Activated CD4-positive, alpha-beta T cell treated with anti-CD3 and anti-CD28 coated beads, Interleukin-10, Interleukin-2, amounts not matched to agents 100 ng/mL and 50 ng/mL, durations not matched to agents 16 hours and 8 hours (primary cell): ENCODE measurements around the gene TAPBP.
A peak's percentile ranks its signal among the peaks of the same experiment; 100 is the strongest.
"Not testable (repeated sequence)": the region's sequence is repeated elsewhere in the genome, so short reads cannot be mapped to it uniquely, and the experiment has no call there.

Source experiments
- DNase-seq: peaks from one replicate; pipeline ENCODE4 v3.0.0-alpha.2; 2020

The TAPBP gene

DNA sequence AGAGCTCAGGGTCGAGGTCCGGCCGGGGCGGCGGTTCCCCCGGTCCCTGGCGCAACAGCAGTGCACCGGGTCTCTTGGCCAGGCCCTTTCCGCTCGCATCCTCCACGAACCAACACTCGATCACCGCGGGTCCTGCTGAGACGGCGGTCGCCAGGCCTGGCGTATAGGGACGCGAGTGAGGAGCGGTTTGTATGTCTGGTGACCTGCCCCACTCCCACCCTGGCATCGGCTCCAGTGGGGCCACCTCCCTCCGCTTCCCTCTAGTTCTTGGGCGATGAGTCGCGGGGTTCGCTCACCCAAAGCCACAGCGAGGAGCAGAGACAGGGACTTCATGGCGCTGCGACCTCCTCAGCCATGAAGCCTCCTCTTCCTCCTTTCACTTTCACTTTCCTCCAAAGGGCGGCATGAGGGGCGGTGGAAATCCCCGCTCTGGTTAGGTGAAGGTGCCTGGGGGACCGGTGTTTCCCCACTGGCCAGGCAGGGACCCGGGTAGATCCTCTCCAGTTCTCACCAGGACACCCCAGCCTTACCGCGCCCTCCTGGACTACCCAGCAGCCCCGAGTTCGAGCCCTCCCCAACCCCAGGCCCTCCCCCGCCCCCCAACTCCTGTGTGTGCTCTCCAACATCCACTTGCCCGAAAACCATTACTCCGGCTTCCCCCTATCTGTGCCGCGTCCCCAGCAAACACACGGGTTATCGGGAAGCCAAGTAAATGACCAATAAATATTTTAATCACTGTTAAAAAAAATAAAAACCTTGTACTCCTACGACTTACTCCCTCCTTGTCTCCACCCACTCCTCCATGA lies at the start of gene TAPBP:
TAPBP (minus strand) TSS at position 370 of the 806 bp plus-strand sequence; CDS start at position 333, 37 bp downstream.
- DNase-seq = peak; percentile 92

DNA sequence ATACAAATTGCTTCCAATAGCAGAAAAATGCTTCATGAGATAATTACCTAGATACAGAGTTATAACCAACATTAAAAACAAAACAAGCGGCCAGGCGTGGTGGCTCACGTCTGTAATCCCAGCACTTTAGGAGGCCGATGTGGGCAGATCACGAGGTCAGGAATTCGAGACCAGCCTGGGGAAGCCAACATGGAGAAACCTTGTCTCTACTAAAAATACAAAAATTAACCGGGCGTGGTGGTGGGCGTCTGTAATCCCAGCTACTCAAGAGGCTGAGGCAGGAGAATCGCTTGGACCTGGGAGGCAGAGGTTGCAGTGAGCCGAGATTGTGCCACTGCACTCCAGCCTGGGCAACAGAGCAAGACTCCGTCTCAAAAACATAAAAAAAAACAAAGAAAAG lies 49.6 kb upstream of the TAPBP start:
- DNase-seq = not testable (repeated sequence)

DNA sequence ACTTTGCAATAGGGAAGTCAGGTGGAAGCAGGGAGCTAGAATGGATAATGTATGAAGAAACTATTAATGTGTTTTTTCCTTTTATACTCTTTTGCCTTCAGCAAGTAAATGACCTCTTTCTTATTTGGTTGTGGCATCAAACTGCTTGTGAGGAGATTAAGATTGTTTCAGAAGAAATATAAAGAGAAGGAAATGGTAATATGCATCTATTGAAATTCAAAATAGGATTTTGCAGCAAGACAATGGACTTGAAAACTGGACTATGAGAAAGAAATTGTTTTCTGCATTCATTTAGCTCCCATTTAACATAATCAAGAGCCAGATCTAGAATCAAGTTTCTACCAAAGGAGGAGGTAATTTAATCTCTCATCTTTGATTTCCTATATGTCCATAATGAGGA lies 45.5 kb upstream of the TAPBP start:
- DNase-seq = no peak

DNA sequence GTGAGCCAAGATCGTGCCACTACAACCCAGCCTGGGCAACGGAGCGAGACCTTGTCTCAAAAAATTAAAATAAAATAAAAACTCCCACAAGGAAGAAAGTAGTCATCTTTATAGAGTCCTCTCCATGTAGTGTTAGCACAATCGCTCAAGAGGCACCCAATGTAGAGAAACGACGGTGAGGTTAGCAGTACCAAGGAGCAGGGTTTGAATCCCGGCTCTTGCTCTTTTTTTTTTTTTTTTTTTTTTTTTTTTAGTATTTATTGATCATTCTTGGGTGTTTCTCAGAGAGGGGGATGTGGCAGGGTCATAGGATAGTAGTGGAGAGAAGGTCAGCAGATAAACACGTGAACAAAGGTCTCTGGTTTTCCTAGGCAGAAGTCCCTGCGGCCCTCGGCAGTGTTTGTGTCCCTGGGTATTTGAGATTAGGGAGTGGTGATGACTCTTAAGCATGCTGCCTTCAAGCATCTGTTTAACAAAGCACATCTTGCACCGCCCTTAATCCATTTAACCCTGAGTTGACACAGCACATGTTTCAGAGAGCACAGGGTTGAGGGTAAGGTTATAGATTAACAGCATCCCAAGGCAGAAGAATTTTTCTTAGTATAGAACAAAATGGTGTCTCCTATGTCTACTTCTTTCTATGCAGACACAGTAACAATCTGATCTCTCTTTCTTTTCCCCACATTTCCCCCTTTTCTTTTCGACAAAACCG lies 43.4 kb upstream of the TAPBP start:
- not testable (repeated sequence) for DNase-seq

DNA sequence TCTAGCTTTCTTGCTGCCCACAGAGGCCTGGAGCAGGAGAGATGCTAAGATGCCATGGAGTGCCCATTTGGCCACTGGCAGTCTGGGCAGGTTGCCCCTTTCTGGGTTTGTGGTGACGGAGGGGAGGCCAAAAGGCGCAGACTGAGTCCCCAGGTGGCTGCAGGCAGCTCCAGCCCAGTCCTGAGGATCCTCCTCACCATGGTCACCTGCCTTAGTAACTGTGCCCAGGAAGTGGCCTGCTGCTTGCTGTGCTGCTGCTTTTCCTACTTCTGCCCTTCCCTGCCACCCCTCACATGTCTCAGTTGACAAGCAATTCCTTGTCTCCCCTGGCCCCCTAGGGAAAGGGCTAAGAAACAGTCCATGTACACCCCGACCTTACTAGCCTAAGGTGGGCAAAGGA lies 42.4 kb upstream of the TAPBP start:
- no peak for DNase-seq

DNA sequence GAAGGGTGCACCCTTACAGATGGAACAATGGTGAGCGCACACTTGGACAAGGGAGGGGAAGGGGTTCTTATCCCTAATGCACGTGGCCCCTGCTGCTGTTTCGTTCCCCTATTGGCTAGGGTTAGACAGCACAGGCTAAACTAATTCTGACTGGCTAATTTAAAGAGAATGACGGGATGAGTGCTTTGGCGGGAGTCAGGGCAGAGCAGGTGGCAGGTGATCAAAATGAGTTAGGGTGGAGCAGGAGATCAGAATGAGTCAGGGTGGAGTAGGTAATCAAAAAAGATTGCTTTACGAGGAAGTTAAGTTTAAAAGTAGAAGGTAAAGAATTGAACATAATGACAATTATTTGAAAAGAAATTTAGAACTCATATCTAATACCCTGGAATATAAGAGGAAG lies 42.0 kb upstream of the TAPBP start:
- DNase-seq = not testable (repeated sequence)

DNA sequence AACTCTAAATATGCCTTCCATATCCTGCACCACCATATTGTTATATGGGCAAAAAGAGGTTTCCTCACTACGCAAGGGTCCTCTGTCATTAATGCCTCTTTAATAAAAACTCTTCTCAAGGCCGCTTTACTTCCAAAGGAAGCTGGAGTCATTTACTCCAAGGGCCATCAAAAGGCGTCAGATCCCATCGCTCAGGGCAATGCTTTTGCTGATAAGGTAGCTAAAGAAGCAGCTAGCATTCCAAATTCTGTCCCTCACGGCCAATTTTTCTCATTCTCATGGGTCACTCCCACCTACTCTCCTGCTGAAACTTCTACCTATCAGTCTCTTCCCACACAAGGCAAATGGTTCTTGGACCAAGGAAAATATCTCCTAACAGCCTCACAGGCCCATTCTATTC lies 33.9 kb upstream of the TAPBP start:
- DNase-seq = no peak

DNA sequence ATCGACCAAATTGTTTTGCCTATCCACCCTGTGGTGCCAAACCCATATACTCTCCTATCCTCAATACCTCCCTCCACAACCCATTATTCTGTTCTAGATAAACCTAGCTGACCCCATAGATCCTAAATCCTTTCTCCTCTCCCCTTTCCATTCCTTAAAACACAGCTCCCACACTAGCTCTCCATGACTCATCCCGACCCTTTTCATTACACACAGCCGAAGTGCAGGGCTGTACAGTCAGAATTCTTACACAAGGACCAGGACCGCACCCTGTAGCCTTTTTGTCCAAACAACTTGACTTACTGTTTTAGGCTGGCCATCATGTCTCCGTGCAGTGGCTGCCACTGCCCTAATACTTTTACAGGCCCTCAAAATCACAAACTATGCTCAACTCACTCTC lies 33.1 kb upstream of the TAPBP start:
- not testable (repeated sequence) for DNase-seq

DNA sequence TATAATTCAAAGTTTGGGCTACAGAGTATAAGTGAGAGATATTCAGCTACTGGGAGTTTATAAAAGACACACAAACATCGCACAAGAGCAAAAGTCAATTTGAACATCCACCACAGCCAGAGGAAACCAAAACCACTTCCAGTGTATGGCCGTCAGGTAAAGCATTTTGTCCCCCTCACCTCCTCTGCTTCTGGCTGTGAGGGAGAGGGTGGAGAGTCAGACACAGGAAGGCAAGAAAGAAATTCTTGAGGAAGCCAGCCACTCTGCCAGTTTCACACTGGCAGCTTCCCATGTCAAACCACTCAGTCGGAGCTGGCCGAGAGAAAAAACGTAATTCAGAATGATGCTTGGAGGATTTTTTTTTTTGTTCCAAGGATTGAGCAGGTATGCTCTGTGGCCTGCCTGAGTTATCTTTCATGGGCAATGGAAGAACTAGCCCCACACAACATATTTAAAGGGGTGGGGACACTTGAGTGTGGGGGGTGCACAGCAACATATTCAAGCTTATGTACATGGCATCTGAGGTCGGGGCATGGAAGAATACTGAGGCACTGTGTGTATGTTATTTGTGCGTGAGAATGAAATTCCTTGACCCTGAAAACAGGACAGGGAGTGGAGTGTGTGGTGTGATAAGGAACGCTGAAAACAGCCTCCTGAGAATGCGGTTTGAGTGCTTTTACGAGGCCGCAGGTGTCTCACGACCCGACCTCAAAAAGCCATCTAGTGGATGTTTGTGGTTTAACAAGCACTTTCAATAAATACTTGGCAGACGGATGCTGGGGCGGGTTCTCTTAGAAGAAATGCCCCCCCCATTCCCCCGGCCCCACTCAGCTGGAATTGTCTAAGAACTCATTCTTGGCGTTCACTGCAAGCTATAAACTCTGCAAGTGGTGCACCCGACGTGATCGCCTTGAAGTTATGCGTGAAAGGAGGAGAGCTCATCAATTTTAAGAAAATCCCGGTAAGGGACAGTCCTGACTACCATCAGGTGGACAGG lies 31.1 kb upstream of the TAPBP start:
- peak; percentile 82 for DNase-seq

DNA sequence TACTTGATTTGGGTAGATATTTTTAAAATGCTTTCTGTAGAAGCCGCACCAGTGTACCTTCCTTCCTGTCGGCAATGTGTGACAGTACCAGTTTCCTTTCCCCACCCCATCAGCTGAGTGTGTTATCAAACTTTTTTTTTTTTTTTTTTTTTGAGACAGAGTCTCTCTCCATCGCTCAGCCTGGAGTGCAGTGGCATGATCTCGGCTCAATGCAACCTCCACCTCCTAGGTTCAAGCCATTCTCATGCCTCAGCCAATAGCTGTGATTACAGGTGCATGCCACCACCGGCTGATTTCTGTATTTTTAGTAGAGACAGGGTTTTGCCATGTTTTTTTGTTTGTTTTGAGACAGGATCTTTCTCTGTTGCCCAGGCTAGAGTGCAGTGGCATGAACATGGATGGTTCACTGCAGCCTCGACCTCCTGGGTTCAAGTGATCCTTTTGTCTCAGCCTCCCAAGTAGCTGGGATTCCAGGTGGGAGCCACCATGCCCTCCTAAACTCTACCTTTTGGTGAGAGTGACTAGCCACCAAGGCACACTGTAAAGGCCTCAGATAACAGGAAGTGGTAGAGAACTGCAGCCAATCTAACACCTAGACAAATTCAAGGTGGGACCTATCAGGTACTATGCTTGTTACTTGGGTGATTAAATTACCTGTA lies 30.2 kb upstream of the TAPBP start:
- peak; percentile 64 for DNase-seq

DNA sequence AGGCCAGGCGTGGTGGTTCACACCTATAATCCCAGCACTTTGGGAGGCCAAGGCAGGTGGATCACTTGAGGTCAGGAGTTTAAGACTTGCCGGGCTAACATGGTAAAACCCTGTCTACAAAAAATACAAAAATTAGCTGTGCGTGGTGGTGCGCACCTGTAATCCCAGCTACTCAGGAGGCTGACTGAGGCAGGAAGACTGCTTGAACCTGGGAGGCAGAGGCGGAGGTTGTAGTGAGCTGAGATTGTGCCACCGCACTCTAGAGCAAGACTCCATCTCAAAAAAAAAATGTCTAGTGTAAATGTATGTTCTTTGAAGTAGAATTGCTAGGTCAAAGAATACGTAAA lies 29.7 kb upstream of the TAPBP start:
- DNase-seq = not testable (repeated sequence)

DNA sequence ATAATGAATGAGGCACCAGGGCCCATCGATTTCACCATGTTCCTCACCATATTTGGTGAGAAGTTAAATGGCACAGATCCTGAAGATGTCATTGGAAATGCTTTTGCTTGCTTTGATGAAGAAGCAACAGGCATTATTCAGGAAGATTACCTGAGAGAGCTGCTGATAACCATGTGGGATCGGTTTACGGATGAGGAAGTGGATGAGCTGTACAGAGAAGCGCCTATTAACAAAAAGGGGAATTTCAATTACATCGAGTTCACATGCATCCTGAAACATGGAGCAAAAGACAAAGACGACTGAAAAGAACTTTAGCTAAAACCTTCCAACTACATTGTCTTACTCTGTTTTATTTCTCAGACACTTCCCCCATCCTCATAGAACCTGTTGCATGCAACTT lies 25.3 kb upstream of the TAPBP start:
- no peak for DNase-seq

DNA sequence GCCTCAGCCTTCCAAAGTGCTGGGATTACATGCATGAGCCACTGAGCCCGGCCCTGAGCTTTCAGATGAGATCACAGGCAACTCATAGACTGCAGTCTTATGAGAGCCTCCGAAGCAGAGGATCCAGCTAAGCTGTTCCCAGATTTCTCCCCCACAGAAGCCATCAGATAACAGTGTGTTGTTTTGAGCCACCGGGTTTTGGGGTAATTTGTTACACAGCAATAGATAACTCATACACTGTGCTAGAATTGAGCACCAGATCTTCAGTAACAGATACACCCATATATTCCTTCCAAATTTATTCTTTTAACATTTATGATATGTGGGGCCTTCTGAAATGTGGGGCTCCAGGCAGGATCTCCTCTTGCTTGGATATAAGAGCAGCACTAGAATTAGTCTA lies 22.6 kb upstream of the TAPBP start:
- no peak for DNase-seq

DNA sequence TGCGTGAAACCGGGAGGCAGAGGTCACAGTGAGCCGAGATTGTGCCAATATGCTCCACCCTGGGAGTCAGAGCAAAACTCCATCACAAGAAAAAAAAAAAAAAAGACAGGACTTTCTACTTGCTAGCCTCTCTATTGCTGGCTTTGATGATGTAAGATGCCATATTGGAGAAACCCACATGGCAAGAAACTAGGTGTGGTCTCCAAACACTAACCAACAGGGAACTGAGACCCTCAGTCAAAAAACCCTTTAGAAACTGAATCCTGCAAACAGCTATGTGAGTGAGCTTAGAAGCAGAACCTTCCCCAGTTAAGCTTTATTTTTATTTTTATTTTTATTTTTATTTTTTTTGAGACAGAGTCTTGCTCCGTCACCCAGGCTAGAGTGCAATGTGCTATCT lies 22.0 kb upstream of the TAPBP start:
- no peak for DNase-seq

DNA sequence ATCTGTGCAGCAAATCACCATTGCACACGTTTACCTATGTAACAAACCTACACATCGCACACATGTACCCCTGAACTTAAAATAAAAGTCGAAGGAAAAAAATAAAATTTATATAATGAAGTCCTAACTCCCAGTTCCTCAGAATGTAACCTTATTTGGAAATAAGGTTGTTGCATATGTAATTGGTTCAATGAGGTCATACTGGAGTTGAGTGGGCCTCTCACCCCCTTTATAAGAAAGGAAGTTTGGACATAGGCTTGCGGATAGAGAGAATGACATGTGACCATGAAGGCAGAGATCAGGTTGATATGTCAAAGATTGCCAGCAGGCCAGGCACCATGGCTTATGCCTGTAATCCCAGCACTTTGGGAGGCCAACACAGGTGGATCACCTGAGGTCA lies 19.8 kb upstream of the TAPBP start:
- no peak for DNase-seq

DNA sequence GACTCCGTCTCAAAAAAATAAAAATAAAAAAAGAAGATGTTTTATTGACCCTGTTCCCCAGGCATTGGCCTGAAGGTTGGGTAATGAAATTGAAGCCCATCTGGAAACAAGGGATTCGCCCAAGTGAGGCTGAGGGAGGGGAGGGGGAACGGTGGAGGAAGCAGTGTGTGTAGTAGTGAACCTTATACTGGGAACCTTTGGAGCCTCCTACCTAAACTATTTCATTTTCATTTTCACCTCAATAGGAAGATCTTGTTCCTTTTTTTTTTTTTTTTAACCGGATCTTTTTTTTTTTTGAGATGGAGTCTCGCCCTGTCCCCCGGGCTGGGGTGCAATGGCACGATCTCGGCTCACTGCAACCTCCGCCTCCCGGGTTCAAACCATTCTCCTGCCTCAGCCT lies 16.9 kb upstream of the TAPBP start:
- DNase-seq = no peak

DNA sequence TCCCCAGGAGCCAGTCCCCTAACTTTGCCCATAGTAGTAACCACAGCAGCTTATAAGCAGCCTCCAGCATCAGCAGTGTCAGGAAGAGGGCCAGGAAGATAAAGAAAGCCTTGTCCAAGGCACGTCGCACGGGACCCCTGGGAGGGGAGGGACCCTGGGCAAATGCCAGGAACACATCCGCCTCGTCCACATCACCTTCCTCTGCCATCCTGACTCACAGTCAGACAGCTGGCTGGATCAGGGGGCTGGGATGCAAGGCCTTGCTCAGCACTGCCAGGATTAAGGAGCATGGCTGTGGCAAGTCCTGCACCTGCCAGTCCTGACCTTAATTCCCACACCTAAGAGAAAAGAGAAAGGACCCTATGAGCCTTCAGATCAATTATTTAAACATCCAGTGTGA lies 15.2 kb upstream of the TAPBP start:
- no peak for DNase-seq

DNA sequence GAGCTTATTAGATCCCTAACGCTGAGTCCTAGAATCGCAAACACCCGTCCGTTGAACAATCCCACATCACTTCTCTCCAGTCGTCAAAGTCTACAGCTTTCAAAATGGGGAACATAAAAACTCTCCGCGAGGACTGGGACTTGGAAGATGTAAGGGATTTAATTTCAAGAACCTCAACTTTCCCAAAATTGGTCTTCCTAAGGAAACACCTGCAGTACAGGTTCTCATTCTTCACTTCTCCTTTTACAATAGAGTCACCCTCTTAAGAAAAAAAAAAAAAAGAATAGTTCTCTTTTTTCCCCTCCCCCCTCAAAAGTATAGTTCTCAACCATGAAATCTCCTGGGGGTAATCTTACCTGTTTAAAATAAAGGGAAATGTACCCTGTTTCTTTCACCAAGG lies 10.2 kb upstream of the TAPBP start:
- no peak for DNase-seq

DNA sequence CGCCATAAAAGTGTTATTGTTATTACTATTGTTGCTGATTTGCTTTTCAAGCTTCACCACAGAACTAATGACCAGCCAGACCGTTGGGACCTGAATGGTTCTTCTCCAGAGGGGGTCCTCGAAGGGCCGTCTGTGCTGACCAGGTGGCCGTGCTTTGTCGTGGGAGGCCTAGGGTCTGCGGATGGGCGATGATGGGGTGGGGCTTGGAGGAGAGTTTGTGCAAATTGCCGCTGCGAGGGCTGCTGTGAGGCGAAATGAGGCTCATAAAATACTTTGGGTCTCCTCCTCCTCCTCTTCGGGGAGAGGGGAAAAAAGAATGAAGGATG lies 9.7 kb upstream of the TAPBP start:
- no peak for DNase-seq

DNA sequence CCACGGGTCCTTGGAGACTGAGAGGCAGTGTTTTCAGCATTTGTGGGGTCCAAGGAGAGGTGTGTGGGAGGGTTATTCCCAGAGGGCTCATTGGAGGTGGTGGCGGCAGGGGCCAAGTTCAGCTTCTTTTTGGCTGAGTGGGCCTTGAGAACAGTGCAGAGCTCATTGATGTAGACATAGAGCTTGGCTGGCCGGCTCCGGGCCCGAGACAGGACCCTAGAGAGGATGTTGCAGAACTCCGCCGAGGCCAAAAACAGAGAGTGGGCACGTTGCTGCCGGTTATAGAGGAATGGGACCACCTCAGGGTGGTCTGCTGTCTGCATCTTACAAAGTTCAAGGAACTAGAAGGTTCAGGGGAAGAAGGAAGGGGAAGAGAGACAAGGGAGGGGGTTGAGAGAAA lies 7.3 kb upstream of the TAPBP start:
- DNase-seq = no peak

DNA sequence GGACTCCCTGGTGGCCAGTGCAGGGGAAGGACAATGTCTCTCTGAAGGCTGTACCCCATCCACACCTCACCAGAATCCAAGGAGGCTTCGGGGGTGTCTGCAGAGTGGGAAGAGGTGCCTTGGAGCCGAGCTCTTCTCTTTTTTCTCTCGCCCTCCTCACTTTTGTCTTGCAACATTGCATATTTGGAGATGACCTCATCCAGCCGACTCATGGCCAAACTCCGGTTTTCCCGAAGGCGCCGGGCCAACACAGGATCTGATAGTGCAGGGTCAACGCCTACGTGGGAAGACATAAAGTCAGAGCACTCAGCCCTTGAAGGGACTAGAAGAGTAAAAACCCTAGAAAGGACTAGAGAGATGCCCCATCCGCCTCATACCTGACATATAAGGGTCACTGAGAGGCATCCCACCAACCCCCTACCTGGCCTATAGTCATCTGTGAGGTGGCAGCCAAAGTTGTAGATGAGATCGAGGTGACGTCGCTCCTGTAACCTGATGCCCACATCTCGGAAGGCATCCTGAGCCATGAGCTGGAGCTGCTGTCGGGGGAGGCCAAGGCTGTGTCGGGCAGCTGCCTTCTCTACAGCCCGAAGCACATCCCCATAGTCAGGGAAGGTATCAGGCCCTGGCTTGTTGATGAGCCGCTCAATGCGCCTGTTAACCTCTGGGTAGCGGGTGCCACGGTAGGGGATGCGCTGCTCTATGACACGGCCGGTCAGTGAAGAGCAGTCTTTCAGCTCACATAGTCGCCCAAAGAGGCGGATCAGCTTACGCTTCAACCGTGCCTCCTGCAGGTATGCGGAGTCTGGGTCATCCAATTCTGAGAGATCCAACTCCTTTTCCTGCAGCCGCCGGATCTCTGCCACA lies 6.7 kb upstream of the TAPBP start:
- no peak for DNase-seq

DNA sequence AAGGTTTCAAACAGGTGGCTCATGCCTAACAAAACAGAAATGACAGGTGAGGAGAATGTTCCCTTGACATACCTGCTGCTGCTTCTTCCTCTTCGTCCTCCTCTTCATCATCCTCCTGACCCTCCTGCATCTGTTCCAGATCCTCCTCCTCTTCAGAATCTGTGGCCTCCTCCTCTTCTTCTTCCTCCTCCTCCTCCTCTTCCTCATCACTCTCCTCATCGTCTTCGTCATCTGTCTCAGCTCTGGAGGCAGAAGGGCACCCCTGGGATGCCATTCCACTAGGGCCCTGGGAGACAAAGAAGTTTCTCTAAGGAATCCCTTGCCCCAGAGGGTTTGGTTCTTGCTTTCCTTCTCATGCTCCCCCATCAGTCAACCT lies 6.0 kb upstream of the TAPBP start:
- no peak for DNase-seq
